ENCODE results near the gene IRAK1. TPM values are rescaled to one million over a fixed set of nuclear protein-coding genes. Genes with fewer than 3 reads are reported as not detected.

IRAK1 gene
- total RNA-seq, 1 donor from 2014 or later = 89.4 TPM

DNA sequence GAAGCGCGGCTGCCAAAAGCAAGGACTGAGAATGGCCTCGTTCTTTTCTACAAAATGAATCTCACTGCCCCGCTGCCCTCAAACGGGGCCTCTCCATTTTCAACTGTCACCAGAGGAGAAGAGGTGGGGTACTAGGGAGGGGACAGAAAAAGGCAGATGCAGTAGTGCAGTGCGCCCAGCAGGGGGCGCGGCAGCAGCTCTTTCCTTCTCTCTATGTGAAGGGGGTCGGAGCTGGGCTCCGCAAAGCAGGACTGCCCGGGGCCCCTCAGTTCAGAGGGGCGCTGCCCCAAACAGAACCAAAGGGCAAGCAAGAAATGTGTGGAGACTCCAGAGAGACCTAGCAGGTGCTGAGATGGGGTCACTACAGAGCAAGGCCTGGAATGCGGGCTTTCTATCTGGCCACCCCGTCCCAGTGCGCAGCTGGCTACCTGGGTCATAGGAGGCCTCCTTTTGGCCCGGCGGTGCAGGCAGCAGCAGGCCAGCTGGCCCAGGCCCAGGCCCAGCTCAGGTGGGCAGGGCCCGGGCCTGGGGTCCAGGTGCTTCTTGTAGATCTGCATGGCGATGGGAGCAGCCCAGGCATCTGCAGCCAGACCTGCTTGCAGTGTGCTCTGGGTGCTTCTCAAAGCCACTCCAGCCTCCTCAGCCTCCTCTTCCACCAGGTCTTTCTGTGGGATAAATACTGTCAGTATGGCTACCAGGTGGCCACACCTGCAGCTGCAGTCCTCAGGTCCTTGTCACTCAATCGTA is 5.9 kb downstream of the IRAK1 start:
- DNase-seq (peak; percentile 76), ATAC-seq (peak; percentile 74)
- intact Hi-C loops (cut with DNase I) = no loop called here
- TF ChIP-seq, protein P1, sequence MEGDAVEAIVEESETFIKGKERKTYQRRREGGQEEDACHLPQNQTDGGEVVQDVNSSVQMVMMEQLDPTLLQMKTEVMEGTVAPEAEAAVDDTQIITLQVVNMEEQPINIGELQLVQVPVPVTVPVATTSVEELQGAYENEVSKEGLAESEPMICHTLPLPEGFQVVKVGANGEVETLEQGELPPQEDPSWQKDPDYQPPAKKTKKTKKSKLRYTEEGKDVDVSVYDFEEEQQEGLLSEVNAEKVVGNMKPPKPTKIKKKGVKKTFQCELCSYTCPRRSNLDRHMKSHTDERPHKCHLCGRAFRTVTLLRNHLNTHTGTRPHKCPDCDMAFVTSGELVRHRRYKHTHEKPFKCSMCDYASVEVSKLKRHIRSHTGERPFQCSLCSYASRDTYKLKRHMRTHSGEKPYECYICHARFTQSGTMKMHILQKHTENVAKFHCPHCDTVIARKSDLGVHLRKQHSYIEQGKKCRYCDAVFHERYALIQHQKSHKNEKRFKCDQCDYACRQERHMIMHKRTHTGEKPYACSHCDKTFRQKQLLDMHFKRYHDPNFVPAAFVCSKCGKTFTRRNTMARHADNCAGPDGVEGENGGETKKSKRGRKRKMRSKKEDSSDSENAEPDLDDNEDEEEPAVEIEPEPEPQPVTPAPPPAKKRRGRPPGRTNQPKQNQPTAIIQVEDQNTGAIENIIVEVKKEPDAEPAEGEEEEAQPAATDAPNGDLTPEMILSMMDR (IDR thresholded peaks at IDR 0.05) = peak; percentile 87
- Histone ChIP-seq H3K4me3 (no peak overlapping the region), H3K4me1 (no peaks in the 10 kb centered on the region), H3K27me3 (no peaks in the 10 kb centered on the region), H3K36me3 (peaks cover 10% of the 10 kb centered on the region), H3K9me3 (no peaks in the 10 kb centered on the region), H3K27ac (no peak overlapping the region)

GRCh38 chrX:154013001-154013421 is 6.7 kb downstream of the IRAK1 start:
- ATAC-seq = no peak
- TF ChIP-seq, protein P1 (IDR thresholded peaks at IDR 0.05) = no peak
- Histone ChIP-seq H3K4me1 (no peaks in the 10 kb centered on the region), H3K36me3 (peaks cover 10% of the 10 kb centered on the region), H3K4me3 (no peak overlapping the region), H3K27me3 (no peaks in the 10 kb centered on the region), H3K9me3 (no peaks in the 10 kb centered on the region), H3K27ac (peak overlapping the region; percentile 42)
- intact Hi-C loops (cut with DNase I) = no loop called here
- DNase-seq = no peak

DNA sequence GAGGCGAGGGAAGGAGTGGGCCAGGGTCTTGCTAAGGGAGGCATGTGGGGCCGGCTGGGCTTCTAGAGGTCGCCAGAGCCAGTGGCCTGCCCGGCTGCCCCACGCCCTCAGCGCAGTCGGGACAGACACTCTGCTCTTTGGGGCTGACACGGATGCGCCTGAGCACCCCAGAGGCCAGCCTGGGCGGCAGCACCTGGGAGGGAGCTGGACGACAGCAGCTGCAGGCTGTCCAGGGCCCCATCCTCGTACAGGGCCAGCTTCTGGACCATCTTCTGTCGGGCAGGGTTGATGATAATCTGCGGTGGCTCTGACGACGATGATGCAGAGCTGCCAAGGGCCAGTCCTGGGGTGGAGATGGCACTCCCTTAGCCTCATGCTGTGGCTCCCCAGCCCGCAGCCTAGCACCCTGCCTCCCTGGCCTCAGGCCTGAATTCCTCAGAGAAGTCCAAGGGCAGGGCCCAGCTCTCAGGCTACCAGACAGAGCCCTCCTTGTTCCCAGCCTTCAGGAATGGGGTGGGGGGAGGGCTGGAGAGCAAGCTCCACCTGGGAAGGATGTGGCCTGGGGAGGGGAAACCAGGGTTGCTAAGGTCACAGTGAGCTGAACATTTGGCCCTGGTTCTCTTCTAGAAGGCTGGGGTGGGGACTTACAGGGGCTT is 7.2 kb downstream of the IRAK1 start:
- Histone ChIP-seq H3K36me3 (peaks cover 10% of the 10 kb centered on the region), H3K27me3 (no peaks in the 10 kb centered on the region), H3K27ac (no peak overlapping the region), H3K4me1 (no peaks in the 10 kb centered on the region), H3K4me3 (no peak overlapping the region), H3K9me3 (no peaks in the 10 kb centered on the region)
- peak; percentile 65 for DNase-seq
- ATAC-seq = peak; percentile 72
- TF ChIP-seq, protein P1 (IDR thresholded peaks at IDR 0.05) = no peak
- intact Hi-C loops (cut with DNase I) = no loop called here

DNA sequence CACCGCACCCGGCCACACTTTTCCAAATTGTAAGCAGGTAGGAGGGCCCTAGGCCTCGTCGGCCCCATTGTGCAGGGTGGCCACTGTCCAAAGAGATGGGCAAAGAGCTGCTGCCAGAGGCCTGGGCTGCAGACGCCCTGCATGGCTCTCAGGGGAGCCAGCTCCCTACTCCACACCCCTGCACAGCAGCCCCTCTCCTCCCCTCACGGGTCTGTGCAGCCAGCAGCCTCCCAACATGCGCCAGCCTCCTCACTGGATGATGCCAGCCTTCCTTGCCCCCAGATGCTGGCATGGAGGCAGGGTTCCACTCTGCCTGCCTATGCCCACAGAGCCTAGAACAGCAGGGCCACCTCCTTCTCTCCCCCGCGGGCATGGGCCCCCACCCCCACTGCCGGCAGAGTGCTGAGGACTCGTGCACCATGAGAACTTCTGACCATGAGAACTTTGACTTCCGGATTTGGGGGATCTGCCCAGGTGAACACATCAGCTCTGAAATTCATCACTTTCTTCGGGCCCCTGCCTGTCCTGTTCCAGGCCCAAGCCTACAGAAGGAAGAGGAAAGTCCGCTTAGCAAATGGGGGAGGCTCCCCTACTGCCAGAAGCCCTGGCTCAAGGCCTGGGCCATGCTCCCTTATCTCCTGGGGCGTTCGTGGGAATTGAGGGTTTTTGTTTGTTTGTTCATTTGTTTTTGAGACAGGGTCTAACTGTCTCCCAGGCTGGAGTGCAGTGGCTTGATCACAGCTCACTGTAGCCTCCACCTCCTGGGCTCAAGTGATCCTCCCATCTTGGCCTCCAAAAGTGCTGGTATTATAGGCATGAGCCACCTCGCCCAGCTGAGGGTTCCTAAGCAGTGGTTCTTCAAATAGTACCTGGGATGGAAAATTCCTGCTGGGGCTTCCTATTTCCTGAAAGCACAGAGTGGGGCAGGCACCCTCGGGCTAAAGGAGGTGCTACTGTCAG is 8.0 kb downstream of the IRAK1 start:
- DNase-seq (no peak), ATAC-seq (no peak)
- H3K27me3 ChIP-seq = no peaks in the 10 kb centered on the region
- H3K4me3 ChIP-seq = no peak overlapping the region
- no peaks in the 10 kb centered on the region for H3K9me3 ChIP-seq
- peaks cover 9% of the 10 kb centered on the region for H3K36me3 ChIP-seq
- no peaks in the 10 kb centered on the region for H3K4me1 ChIP-seq
- intact Hi-C loops (cut with DNase I) = no loop called here
- TF ChIP-seq, protein P1 (IDR thresholded peaks at IDR 0.05) = no peak
- no peak overlapping the region for H3K27ac ChIP-seq

DNA sequence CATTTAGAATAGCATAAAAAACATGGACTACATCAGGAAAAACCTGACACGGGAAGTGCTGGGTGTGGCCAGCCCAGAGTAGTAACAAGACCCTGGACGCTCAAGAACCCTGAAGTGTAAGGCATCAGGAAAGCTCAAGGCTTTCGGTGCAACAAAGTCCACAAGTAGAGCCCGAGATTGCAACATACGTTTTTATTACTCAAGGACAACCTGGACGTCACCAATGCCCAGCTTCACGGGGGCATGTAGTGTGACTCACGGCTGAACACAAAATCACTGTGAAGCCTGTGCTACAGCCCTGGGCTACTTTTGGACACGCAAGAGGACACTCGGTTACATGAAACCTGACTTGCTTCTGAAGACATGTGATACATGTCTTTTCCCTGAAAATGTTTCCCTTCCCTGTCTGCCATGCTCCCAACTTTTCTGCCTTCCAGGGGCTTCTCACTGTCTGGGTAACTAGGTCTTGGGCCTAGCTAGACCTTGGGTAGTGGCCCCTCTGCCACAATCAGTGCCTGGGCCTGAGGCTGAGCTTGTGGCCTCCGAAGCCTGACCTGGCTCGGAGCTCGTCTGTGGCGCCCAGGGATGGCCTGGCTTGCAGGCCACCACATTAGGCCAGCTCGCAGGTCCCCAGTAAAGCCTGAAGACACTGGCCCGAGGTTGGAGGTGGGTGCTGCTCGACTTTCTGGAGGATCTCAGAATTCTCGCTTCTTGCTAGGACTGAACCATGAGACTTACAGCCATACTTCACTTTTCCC is 9.2 kb downstream of the IRAK1 start:
- ATAC-seq (peak; percentile 79), DNase-seq (peak; percentile 66)
- Histone ChIP-seq H3K27ac (peak overlapping the region; percentile 65), H3K36me3 (no peaks in the 10 kb centered on the region), H3K4me1 (no peaks in the 10 kb centered on the region), H3K27me3 (no peaks in the 10 kb centered on the region), H3K9me3 (no peaks in the 10 kb centered on the region), H3K4me3 (no peak overlapping the region)
- TF ChIP-seq, protein P1 (IDR thresholded peaks at IDR 0.05) = no peak
- intact Hi-C loops (cut with DNase I) = no loop called here
